Transverse colon (tissue), 4 donors: ENCODE results near the gene CNTN5. TPM values are rescaled to one million over a fixed set of nuclear protein-coding genes. Genes with fewer than 3 reads are reported as not detected.

Source experiments
- DNase-seq: peaks from one replicate; pipeline ENCODE4 v3.0.0-alpha.2; 2019
- H3K27ac ChIP-seq, 4 donors: fragments of 200-600 bp; sonication (generic); 2 replicates each; pipeline ENCODE4 v1.5.1; 2016 to 2018; ENCODE audit warnings: inconsistent platforms in 4 of 4
- H3K27me3 ChIP-seq: fragments of 200-600 bp; sonication (generic); 2 replicates; pipeline ENCODE4 v1.5.1; 2017; ENCODE audit warnings: inconsistent platforms
- H3K36me3 ChIP-seq, 4 donors: fragments of 200-600 bp; sonication (generic); 2 replicates each; pipeline ENCODE4 v1.5.1; 2017 to 2019; ENCODE audit warnings: inconsistent platforms in 4 of 4
- H3K4me1 ChIP-seq, 4 donors: fragments of 200-600 bp; sonication (generic); 2 replicates each; pipeline ENCODE4 v1.5.1; 2017 to 2020; ENCODE audit warnings: inconsistent platforms in 4 of 4
- H3K4me3 ChIP-seq, 4 donors: fragments of 200-600 bp; sonication (generic); 1 replicate in 1 of 4; 2 replicates in 3 of 4; pipeline versions ENCODE4 v1.5.1 to v1.6.1; 2017 to 2019; ENCODE audit warnings: inconsistent platforms in 4 of 4
- H3K9me3 ChIP-seq, 2 donors: fragments of 200-600 bp; sonication (generic); 2 replicates each; pipeline ENCODE4 v1.5.1; 2017 to 2019; ENCODE audit warnings: inconsistent platforms in 2 of 2
- CTCF ChIP-seq, 5 experiments: fragments of 200-600 bp in 3 of 5; fragments of 450-650 bp in 2 of 5; sonication (generic) in 3 of 5; IDR thresholded peaks; 1 replicate in 2 of 5; 2 replicates in 3 of 5; pipeline ENCODE4 v1.5.1; 2016 to 2017; ENCODE audit warnings: antibody characterized with exemption in 5 of 5, inconsistent platforms in 3 of 5, mild to moderate bottlenecking in 2 of 5, moderate library complexity in 1 of 5
- EP300 ChIP-seq: sonication (generic); formaldehyde crosslinking; IDR thresholded peaks from one replicate; pipeline ENCODE4 v1.6.1; 2017; ENCODE audit warnings: antibody characterized with exemption, low read depth
- POLR2A ChIP-seq: fragments of 450-650 bp; IDR thresholded peaks from one replicate; pipeline ENCODE4 v1.6.1; 2016; ENCODE audit warnings: antibody characterized with exemption, mild to moderate bottlenecking, moderate library complexity
- POLR2AphosphoS5 ChIP-seq, 3 donors: sonication (generic); formaldehyde crosslinking; IDR thresholded peaks; one replicate each; pipeline ENCODE4 v1.6.1; 2016; ENCODE audit warnings: antibody characterized with exemption in 3 of 3
- WGBS, 2 donors: methylation state at CpG; one replicate each; pipeline ENCODE4 v1.1.5; 2018; ENCODE audit warnings: low coverage in 1 of 2; 5-methylcytosine and 5-hydroxymethylcytosine counted together
- in situ Hi-C, 4 donors: fragments of 200-750 bp; cut with MboI; loops; one replicate each; pipeline versions ENCODE4 v1.15.0 to v1.15.1; 2017; ENCODE audit warnings: low sequenced_read_pairs in 3 of 4, low pct_ligation_motif_present in 1 of 4, low pct_unique_long_range_greater_than_20kb in 1 of 4
- intact Hi-C: fragments of 100-400 bp; cut with DNase I; formaldehyde crosslinking; loops from one replicate; pipeline ENCODE4 v1.15.1; 2023; ENCODE audit warnings: low total_unique reads
- total RNA-seq, 4 donors: library from RNA; depleted of rRNA; stranded (reverse); fragments of >200 nt; gene quantifications; one replicate each; pipeline ENCODE4 v1.1.0, GENCODE V29; 2016

CNTN5 gene
- total RNA-seq, 4 donors from 2014 or later: 0.14 TPM; not detected in 3

- H3K36me3 ChIP-seq: no peaks in the 10 kb centered on the region
- no peaks in the 10 kb centered on the region for H3K4me1 ChIP-seq
- H3K27me3 ChIP-seq: no peaks in the 10 kb centered on the region
- intact Hi-C loops (no loop called here), in situ Hi-C loops (no loop called here)
- TF ChIP-seq CTCF (IDR thresholded peaks at IDR 0.05) (no peak), POLR2A (no peak), POLR2AphosphoS5 (IDR thresholded peaks at IDR 0.05) (no peak)
- no peak for DNase-seq
- no peak overlapping the region for H3K4me3 ChIP-seq
- 68 to 86% methylated on average over 2 of the region's 2 CpGs for WGBS, 2 donors
- H3K27ac ChIP-seq: no peak overlapping the region
- peaks cover 0 to 3% of the 10 kb centered on the region in 2 donors for H3K9me3 ChIP-seq
Measured at GRCh38 chr11:99589771-99590170, 569.0 kb downstream of the CNTN5 start.

DNA sequence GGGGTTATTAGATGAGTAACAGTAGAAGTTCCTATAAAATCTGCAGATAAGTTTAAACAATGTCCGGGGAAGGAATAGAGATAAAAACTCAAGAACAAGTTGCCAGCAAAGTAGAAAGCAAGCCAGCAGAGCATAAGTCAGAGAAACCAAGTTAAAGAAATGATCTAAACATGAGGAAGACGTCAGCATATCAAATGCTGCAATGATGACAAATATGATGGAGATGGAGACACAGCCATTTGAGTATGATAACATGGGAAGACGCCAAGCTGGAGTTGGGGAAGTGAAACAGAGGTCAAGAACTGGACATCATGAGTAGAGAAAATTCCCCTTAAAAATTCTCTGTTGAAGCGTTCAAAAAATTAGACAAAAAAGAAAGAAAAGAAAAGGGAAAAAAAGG, 571.5 kb downstream of the CNTN5 start:
- TF ChIP-seq POLR2A (no peak), CTCF (IDR thresholded peaks at IDR 0.05) (no peak), POLR2AphosphoS5 (IDR thresholded peaks at IDR 0.05) (no peak), EP300 (no peak)
- intact Hi-C loops: no loop called here
- no peak overlapping the region for H3K27ac ChIP-seq
- DNase-seq: no peak
- H3K4me1 ChIP-seq: no peaks in the 10 kb centered on the region
- WGBS, 2 donors: 64 to 75% methylated on average over 3 to 4 of the region's 4 CpGs
- no peaks in the 10 kb centered on the region for H3K36me3 ChIP-seq
- no peaks in the 10 kb centered on the region for H3K9me3 ChIP-seq
- no peak overlapping the region for H3K4me3 ChIP-seq
- H3K27me3 ChIP-seq: no peaks in the 10 kb centered on the region
- in situ Hi-C loops: no loop called here

DNA sequence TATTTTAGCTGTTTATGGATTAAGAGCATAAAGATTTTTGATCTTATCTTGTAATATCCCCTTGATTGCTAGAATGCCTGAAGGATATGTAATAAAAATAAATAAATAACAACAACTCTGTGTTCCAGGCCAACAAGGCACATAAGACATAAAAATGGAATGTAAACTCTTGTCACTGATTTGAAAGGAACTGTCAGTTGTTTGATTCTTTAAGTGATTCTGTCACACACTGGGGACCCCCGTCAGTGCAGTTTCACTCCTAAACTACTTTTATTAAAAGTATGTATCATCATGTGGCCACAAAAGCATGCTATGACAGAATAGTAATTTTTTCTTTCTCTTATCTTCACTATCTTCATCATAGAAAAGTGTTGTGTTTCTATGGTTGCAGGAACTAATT, 572.4 kb downstream of the CNTN5 start:
- in situ Hi-C loops (no loop called here), intact Hi-C loops (no loop called here)
- no peaks in the 10 kb centered on the region for H3K36me3 ChIP-seq
- H3K9me3 ChIP-seq: no peaks in the 10 kb centered on the region
- DNase-seq: no peak
- 57 to 60% methylated on average over 1 of the region's 1 CpG for WGBS, 2 donors
- TF ChIP-seq CTCF (IDR thresholded peaks at IDR 0.05) (no peak), POLR2A (no peak), EP300 (no peak), POLR2AphosphoS5 (IDR thresholded peaks at IDR 0.05) (no peak)
- no peak overlapping the region for H3K27ac ChIP-seq
- H3K4me1 ChIP-seq: no peaks in the 10 kb centered on the region
- no peaks in the 10 kb centered on the region for H3K27me3 ChIP-seq
- no peak overlapping the region for H3K4me3 ChIP-seq

DNA sequence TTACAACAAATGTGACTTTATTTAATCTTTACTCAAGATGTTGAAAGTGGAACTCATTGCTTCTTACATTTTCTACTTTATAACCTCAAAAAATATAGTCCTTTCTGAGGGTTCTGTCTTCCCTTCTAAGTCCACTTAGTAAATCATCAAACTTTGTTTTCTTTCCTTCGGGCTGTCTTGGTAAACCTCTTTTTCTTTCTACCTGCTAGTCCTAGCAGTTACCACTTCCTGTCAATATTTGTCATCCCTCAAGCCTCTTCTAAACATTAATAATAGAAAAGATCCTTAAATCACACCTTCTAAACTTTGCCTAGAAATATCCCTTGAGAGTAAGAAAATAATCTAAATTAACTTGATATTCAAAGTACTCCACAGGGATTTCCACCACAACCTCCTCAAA, 580.4 kb downstream of the CNTN5 start:
- Histone ChIP-seq H3K36me3 (no peaks in the 10 kb centered on the region), H3K4me1 (no peaks in the 10 kb centered on the region), H3K4me3 (no peak overlapping the region), H3K27me3 (no peaks in the 10 kb centered on the region), H3K9me3 (no peaks in the 10 kb centered on the region), H3K27ac (no peak overlapping the region)
- WGBS, 2 donors: 49 to 50% methylated on average over 1 of the region's 1 CpG
- in situ Hi-C loops (no loop called here), intact Hi-C loops (no loop called here)
- no peak for DNase-seq
- no peak for TF ChIP-seq POLR2AphosphoS5 (IDR thresholded peaks at IDR 0.05)
- TF ChIP-seq POLR2A: no peak
- no peak for TF ChIP-seq CTCF (IDR thresholded peaks at IDR 0.05)
- no peak for TF ChIP-seq EP300
